Measurements from ENCODE around the gene TATDN2.

- no peak for TF ChIP-seq EZH2 (IDR thresholded peaks at IDR 0.05; ENCODE audit: insufficient read depth, poor library complexity, severe bottlenecking)
- no peak for TF ChIP-seq EZH2phosphoT487 (IDR thresholded peaks at IDR 0.05; ENCODE audit: insufficient read depth, low read depth)
These were observed 61.5 kb downstream of the TATDN2 start for GRCh38 chr3:10309736-10310135.

Measured in GM23248 (cell line).